ENCODE results near the gene RAB36.

Gene RAB36

GRCh38 chr22:23118647-23119493 is 26.4 kb upstream of the RAB36 start:
- no peak overlapping the region for H3K4me3 ChIP-seq (ENCODE audit: low read length)
- TF ChIP-seq, protein P1, sequence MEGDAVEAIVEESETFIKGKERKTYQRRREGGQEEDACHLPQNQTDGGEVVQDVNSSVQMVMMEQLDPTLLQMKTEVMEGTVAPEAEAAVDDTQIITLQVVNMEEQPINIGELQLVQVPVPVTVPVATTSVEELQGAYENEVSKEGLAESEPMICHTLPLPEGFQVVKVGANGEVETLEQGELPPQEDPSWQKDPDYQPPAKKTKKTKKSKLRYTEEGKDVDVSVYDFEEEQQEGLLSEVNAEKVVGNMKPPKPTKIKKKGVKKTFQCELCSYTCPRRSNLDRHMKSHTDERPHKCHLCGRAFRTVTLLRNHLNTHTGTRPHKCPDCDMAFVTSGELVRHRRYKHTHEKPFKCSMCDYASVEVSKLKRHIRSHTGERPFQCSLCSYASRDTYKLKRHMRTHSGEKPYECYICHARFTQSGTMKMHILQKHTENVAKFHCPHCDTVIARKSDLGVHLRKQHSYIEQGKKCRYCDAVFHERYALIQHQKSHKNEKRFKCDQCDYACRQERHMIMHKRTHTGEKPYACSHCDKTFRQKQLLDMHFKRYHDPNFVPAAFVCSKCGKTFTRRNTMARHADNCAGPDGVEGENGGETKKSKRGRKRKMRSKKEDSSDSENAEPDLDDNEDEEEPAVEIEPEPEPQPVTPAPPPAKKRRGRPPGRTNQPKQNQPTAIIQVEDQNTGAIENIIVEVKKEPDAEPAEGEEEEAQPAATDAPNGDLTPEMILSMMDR (conservative IDR thresholded peaks at IDR 0.05; ENCODE audit: low read length): no peak
- DNase-seq (ENCODE audit: low read depth): no peak

- TF ChIP-seq, protein P1 (conservative IDR thresholded peaks at IDR 0.05; ENCODE audit: low read length): no peak
- no peak for DNase-seq (ENCODE audit: low read depth)
- H3K4me3 ChIP-seq (ENCODE audit: low read length): no peak overlapping the region
These were observed 25.5 kb upstream of the RAB36 start for GRCh38 chr22:23119494-23120414.

GRCh38 chr22:23120415-23120899 is 24.8 kb upstream of the RAB36 start:
- TF ChIP-seq, protein P1 (conservative IDR thresholded peaks at IDR 0.05; ENCODE audit: low read length): no peak
- DNase-seq (ENCODE audit: low read depth): no peak
- no peak overlapping the region for H3K4me3 ChIP-seq (ENCODE audit: low read length)

DNA sequence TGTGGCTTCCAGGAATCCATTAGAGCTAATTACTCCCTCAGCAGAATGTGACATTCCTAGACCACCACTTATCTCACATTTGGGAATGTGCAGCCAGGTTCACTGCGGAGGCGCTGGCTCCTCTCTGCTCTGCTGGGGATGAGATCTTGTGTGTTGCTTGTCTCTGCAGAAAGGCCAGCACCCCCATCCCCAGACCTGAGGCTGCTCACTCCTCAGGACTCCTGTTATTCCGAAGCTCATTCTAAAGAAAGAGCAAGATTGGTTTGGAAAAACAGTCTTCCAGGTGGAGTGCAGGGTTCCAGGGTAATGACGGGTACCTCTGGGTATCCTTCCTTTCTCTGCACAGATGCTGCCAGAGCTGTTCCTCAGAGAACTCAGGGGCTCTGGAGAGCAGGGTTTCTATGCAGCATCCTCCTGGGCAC is 24.3 kb upstream of the RAB36 start:
- H3K4me3 ChIP-seq (ENCODE audit: low read length): no peak overlapping the region
- TF ChIP-seq, protein P1 (conservative IDR thresholded peaks at IDR 0.05; ENCODE audit: low read length): no peak
- DNase-seq (ENCODE audit: low read depth): no peak

DNA sequence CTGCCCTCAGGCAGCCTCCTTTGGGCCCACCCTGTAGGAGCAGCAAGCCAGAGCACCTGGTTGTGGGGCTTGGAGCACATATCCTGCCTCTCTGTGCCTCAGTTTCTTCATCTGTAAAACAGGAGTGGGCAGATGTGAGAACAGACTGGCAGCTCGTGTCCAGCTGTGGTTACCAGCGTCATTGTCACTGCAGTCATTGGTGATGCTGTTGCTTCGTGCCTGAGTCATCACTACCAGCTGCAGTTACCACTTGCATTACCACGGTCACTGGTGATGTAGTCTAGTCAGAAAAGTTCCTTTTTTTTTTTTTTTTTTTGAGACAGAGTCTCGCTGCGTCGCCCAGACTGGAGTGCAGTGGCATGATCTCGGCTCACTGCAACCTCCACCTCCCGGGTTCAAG is 23.9 kb upstream of the RAB36 start:
- DNase-seq (ENCODE audit: low read depth): peak; percentile 9
- TF ChIP-seq, protein P1 (conservative IDR thresholded peaks at IDR 0.05; ENCODE audit: low read length): no peak
- no peak overlapping the region for H3K4me3 ChIP-seq (ENCODE audit: low read length)

- DNase-seq (ENCODE audit: low read depth): no peak
- no peak overlapping the region for H3K4me3 ChIP-seq (ENCODE audit: low read length)
- TF ChIP-seq, protein P1 (conservative IDR thresholded peaks at IDR 0.05; ENCODE audit: low read length): no peak
These were observed 22.9 kb upstream of the RAB36 start for GRCh38 chr22:23122216-23122957.
